ENCODE data around the gene SCAF11.

The SCAF11 gene

DNA sequence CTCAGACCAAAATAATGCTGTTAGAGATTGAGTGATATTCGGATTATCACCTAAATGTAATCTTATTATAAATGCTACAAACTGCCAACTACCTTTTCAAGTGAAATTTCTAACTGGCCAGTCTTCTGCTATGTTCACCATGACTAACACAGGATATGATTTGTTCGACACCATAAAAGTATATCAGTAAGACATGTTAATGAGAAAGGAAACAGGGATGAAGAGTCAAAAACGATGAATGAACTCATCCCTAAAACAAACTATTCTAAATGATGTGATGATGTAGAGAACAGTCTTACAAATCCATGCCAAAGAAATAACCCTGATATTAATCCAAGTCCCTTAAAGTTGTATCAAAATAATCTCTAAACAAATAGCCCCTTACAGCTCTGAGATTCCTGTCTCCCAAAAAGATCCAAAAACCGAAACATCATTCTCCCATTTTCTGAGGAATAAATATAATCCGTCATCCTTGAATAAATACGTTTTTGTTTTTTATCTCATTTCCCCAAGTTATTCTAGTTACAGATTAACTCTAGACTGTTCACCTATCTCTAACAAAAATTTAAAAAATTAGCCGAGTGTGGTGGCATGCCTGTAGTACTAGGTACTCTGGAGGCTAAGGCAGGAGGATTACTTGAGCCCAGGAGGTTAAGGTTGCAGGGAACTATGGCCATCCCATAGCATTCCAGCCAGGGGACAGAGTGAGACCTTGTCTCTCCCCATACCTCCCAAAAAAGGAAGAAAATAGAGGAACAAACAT, 9.1 kb downstream of the SCAF11 start:
- FAIRE-seq = no peak

DNA sequence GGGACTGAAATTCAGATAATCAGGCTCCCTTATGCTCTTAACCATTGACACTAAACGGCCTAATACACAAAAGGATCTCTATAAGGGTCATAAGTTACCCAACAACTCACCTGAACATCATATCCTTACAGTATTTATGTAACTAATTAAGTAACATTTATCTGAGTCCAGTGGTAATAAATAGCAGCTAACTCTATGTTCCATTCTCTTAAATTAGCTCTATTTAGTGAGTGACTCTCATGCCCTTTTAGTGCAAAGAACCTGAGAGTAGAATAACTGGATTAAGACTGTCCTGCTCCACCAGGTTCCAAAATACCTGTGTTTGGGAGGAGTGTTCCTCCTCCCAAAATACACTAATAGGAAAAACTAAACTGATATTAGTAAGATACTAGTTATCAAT, 9.8 kb downstream of the SCAF11 start:
- FAIRE-seq = no peak

DNA sequence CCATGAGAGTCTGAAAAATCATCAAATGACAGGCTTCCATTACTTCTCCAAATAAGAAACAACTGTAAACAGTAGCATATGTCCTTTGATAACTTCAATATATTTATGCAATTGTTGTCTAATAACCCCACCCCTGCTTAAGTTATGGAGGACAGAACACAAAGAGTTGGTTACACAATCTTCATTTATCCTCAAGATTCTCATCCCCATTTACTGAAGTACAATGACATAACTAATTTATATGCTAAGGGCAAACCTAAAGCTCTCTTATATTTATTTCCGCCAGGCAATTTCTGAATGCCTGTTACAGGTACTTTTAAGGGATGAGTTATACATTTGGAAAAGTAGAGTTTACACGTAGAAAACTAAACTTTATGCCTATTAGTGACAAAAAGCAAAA, 12.3 kb downstream of the SCAF11 start:
- FAIRE-seq = no peak

DNA sequence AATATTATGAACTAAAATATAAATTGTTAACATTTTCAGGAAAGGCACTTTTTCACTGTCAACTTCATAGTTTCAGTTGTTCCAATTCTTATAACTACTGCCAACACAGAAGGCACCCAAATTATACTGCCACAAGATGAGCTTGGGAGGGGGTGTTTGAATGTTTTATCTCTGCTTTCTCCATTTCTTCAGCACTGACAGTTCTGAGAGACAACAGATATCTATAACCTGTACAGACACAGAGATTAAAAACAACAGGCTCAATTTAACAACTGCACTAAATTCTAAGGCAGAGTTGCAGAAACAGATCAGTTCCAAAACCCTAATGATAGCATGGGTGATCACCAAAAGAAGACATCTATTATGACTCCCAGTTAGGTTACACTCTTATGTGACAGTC, 12.8 kb downstream of the SCAF11 start:
- FAIRE-seq = no peak

DNA sequence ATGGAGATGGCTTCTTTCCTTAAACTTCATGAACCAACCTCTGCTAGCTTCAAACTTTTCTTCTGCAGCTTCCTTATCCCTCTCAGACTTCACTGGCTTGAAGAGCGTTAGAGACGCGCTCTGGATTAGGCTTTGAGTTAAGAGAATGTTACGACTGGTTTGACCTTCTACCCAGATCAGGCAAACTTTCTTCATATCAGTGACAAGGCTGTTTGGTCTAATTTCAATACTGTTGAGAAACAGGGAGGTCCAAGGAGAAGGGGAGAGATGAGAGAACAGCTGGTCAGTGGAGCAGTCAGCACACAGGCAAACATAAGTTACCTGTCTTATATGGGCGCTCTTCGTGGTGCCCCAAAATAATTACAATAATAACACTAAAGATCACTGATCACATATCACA, 14.9 kb downstream of the SCAF11 start:
- no peak for FAIRE-seq

DNA sequence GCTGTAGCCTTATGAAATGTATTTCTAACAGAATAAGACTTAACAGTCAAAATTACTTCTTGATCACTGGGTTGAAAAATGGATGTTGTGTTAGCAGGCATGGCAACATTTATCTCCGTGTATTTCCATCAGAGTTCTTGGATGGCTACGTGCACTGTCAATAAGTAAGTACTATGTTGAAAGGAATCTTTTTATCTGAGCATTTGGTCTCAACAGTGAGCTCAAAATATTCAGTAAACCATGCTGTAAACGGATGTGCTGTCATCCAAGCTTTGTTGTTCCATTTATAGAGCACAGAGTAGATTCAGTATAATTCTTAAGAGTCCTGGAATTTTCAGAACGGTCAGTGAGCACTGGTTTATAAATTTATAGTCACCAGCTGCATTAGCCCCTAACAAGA, 15.5 kb downstream of the SCAF11 start:
- FAIRE-seq = no peak

DNA sequence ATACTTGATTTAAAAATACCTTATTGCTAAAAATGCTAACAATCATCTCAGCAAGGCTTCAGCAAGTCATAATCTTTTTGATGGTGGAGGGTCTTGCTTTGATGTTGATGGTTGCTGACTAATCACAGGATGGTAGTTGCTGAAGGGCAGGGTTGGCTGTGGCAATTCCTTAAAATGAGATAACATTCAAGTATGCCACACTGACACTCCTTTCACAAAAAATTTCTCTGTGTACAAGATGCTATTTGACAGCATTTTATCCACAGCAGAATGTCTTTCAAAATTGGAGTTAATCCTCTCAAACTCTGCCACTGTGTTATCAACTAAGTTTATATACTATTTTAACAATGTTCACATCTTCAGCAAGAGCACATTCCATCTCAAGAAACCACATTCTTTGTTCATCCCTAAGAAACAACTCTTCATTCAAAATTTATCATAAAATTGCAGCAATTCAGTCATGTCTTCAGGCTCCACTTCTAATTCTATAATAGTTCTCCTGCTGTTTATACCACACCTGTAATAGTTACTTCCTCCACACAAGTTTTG, 16.1 kb downstream of the SCAF11 start:
- FAIRE-seq = no peak

DNA sequence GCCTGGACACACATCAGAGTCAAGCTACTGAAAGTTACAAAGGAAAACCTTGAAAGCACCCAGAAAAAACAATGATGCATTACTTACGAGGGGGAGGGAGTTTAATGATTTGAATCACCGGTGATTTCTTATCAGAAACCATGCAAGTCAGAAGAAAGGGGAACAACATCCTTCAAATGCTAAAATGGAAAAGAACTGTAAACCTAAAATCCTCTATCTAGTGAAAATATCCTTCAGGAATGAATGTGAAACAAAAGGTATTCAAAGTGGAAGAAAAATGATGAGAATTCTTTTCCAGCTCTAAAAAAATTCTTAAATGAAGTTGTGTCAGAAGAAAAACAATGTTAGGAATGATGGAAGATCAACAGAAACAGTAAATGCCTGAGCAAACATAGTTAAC, 16.8 kb downstream of the SCAF11 start:
- FAIRE-seq = no peak

DNA sequence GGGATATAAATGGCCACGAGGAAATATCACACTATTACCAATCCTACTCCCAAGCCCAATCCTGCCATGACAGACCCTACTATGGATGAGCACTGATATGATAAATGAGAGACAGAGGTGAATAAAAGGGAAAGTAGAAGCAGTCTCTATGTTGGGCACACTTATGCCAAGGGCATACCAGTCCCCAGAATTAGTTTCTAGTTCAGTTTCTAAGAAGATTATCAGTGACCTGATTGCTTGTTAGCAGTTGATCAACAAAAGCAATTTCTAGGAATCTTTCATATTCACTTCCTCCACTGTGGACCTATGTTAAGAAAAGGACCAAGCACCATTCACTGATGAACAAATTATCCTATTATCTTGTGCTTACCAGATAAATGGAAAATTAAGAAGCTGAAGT, 20.0 kb downstream of the SCAF11 start:
- FAIRE-seq = no peak

DNA sequence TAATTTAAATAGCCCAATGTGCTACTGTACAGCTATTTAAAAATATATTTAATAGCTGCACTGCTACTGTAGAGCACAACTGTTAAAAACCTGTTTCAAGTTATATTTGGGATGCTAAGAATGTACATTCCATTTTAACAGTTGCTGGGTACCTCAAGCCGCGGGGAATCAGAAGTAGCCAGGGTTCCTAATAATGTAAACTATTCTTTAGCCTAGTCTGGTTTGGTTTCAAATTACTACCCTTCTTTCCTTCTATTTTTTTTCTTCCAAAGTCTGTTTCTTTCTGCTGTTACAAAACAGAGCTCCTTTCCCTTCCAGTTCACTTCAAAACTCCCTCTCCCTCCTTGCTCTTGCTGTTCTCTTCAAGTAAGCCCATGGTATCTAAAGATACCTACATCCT, 21.3 kb downstream of the SCAF11 start:
- no peak for FAIRE-seq

DNA sequence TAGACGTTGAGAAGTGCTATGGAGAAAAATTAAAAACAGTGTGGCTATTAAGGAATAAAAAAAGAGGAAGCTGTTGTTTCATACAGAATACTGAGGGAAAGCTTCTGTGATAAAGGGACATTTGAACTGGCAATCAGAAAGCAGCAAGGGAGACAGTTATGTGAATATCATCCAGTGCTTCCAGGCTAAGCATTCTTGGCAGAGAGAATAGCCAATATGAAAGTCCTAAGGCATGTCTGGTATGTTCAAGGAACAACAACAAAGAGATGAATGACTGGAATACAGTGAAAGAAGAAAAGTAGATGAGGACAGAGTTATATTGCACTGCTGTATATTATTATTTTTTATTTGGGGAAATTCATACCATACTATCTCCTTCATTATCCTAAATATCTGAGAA, 23.9 kb downstream of the SCAF11 start:
- FAIRE-seq = no peak

DNA sequence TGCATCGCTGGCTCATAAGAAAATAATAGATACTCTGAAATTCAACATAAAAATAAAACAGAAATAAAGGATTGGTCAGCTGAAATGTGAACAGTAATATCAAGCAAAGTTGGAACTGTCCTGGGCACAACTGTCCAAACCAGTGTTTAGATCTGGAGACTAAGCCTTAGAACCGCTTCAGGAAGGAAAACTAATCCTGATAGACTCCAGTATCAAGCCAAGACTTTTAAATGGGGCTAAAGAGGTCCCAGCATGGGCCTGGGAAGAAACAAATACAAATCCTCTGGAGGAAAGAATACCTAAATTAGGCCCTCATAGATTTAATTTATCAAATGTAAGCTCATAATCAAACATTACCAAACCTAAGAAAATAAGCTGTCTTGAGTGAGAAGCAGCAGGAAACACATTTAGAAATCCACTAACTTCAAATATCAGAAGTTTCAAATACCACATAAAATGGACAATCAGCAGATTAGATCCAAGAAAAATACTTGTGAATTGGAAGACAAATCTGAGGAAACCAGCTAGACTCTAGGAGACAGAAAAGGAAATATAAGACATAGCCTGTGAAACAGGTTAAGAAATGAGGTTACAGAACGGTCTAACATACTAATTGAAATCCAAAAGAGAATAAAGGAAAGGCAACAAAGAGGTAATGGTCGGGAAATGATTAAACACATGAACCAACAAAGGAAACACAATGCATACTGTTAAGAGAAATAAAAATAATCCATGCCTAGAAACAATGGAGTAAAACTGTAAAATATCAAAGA, 27.6 kb downstream of the SCAF11 start:
- FAIRE-seq = no peak

DNA sequence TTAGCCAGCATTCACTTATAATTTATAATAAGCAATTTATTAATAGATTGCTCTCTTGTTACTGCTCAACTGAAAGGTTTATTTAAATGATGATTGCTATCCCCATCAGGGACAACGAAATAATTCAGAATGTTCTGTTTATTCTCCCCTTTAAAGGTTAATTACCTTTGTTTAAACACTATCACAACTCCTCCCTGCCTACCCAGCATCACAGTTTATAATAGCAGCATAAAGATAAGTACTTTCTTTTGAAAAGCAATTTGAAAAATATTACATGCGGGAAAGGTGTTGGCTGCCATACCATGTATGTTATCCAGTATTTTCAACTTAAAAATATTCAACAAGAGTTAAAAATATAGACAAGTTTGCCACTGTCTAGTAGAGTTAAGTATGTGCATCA, 30.6 kb downstream of the SCAF11 start:
- no peak for FAIRE-seq

DNA sequence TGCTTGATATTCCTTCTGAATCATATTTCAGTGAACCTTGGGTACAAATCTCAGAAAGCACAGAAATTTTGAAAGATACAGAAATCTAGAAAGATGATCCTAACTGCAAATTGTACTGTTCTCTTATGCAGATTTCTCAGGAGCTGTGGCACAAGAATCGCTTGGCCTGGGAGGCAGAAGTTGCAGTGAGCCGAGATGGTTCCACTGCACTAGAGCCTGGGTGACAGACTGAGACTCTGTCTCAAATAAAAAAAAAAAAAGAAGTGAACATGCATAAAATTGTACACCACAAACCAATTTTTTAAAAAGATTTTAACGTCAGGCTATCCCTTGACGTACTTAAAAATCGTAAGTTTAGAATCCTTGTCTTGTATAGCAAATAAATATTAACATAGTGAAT, 31.3 kb downstream of the SCAF11 start:
- no peak for FAIRE-seq

DNA sequence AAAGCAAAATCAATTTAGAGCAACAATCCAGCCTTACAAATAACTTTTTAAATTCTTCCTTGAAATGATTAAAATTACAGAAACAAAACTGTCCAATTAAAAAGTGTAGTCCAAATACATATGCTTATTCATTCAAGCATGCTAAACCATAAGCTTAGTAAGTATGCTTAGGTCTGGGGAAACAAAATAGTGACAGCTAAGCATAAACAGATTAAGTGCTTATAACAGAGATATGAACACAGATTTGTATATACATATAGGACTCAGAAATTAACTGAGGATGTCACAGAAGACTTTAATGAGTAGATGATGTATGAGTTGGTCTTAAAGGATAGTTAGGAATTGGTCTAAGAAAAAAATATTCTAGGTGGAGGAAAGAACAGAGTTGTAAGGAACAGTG, 41.8 kb downstream of the SCAF11 start:
- FAIRE-seq = no peak

DNA sequence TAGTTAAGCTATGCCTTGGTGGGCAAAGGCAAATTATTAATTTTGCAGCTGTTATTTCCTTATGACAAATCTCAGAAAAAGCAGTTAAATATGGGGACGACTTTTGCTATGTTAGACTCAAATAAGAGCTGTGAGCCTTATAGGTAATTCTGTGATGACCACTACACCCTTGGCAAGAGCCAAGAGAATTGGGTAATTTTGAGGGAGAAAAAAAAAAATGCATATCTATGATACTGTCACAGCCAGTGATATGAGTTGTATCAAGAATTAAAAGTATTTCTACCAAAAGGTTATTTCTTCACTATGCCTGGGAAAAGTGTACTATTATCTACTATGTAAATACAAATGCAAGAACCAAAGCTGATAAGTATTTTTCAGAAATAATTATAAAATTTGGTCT, 43.9 kb downstream of the SCAF11 start:
- no peak for FAIRE-seq

DNA sequence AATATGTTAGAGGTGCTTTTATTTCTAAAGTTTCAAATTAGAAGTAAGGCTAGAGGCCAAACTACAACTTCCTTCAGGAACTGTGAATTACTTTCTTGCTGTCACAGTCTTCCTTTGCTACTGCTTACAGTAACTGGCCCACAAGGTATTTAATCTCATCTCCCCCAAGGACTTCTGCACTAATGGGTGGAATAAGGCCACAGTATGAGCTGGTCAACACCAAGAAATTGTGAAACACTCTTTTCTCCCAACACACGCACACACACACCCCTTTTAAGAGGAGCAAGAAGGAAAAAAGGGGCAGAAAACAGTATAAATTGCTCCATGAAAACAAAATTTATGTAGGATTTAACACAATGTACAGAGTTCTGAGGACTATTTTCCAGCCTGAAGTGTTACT, 45.6 kb downstream of the SCAF11 start:
- no peak for FAIRE-seq

DNA sequence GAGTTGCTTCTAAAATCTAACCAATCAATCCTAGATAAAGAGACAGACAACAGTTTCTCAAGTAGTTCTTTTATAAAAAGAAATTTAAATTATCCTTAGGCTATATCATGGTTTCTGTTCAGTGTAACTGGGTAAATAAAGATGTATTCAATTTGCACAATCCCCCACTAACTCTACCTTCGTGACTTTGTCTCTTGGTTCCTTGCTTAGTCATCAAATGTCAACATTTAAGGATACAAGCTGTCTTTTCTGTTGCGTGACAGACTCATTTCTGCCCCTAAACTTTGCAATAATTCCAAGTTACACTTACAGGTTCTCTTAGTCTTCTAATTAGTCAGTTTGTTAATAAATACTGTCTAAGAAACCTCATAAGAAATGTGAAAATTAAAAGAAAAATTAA, 50.6 kb downstream of the SCAF11 start:
- FAIRE-seq = no peak

DNA sequence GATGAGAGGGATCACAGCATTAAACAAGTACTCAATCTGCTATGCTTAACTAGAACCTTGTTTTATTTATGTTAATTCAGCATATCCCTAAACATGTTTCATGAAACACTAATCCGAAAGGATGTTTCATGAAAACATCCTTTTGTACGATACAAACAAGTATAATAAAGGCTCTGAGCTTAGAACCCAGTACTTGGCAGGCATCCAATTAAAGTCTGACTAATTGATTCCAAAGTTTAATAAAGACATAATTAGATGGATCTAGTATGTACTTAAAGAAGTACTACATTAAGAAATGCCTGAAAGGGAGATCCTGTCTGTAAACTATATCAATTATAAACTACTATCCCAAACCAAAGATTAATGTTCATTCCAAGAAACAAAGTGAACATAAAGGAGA, 51.8 kb downstream of the SCAF11 start:
- no peak for FAIRE-seq

DNA sequence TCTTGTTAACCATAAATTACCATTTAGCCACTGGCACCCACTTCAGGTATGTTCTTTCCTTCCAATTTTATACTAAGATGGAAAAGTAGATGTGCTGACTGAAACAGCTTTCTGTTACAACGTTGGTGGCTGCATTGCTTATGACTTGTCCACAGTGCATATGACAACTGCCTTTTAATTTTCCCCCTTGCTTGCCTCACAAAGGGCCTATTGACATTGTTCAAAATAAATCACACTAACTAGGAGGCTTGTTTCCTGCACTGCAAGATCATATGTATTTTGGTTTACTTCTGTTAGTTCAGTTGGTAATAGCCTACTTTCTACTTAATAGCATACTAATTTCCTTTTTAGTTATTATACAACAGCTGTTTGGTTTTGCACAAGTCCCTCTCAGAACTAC, 55.4 kb downstream of the SCAF11 start:
- no peak for FAIRE-seq

DNA sequence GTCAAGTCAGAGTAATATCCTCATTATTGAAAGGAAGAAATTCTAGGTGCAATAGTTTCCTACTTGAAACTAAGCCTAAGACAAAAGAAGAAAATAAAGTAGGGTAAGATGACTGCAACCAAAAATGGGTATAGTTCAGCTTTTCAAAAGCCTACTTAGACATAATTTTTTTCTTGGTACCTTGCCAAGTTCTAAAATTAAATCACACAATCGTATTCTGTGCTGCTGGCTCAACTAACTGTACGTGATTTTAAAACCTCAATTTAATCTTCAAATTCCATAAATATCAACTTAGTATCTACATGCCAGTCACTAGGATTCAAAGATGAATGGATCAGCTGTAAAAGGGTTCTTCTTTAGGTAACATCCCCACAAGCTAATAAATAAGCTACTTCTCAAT, 56.9 kb downstream of the SCAF11 start:
- FAIRE-seq = no peak

DNA sequence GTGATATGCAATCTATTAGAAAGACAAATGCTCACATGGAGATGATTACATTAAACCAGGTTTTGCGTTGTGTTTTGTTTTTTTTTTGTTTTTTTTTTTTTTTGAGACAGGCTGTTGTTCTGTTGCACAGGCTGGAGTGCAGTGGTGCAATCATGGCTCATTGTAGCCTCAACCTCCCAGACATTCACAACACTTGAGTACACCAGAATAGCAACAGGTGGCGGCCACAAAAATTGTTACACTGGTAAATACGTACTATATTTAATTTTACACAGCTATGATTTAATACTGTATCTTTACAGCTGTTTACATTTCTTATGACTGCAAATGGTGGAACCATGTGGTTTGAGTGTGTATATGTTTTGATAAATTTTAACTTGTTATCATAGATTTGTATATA, 60.0 kb downstream of the SCAF11 start:
- FAIRE-seq = no peak

DNA sequence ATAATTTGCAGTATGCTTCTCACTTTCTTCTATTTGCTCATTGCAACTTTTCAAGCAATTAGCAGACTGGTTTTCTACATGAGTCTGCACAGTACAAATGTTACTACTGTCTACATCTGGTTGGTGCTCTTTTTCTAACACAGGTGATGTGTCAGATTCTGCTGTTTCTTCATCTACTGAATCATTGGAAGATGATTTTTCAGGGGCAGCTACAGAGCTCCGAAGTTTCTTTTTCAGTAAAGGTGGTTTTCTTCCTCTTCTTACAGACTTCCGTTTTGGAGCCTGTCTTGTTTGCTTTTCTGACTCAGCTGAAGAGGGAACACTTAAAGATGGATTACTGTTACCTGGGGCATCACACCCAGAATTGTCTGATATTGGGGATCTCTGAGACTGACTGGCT, 62.1 kb downstream of the SCAF11 start:
- FAIRE-seq = no peak

DNA sequence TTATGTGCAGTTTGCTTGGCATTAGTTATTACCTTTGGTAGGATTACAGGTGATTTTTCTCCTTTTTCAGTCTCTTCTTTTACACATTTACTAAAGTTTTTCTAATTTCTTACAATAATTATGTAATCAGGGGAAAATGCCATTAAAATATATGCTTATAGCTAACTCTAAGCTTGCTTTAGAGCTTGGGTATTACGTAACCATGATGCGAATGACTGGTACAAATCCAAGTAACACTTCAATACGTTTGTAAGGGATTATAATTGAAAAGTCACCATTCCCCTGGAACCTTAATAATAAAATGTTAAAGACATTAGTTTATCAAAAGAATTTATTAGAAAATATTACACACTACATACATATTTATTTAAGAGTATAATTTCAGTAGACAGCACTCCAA, 71.6 kb downstream of the SCAF11 start:
- no peak for FAIRE-seq

DNA sequence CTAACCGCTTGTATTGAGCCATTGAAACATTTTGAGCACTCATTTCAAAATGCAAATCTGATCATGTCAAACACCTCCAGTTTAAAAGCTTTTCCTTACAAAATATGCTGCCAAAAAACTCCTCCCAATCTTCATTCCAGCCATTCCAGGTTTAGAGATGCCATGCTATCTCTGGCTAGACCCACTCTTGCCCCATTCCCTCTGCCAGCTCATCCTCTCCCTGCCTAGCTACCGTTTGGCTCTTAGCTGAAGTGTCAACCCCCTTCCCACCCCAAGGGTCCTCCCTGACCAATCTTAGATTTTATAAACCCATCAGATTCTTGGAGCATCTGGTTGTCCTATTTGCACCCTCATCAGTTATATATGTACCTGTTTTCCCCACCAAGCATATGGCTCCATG, 75.0 kb downstream of the SCAF11 start:
- FAIRE-seq = no peak

Measured in TTC549 (cell line).